ENCODE data around the gene JAG2.

Gene JAG2

GRCh38 chr14:105168496-105168978, at the start of gene JAG2:
Gene JAG2 (minus strand): TSS chr14:105168776. CDS start chr14:105168420, 356 bp downstream.
- peak; percentile 79 for DNase-seq

DNA sequence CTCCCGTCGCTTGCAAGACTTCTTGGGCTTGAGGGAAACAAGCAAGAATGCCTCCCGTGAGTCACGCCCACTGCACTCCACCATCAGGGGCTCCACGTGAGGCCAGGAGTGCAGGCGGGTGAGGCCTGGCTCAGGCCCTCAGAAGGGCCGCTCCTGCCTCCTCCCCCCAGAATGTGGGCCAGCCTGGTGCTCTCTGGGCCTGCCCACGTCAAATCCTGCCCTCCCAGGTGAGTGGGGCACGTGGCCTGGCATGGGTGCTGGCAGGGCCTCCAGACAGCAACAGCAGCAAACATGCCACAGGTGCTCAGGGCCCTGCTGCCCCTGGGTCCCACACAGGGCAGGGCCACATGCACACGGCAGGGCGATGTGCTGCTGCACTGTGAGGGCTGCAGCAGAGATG, 49.2 kb upstream of the JAG2 start:
- no peak for DNase-seq

GRCh38 chr14:105216490-105217247, 48.1 kb upstream of the JAG2 start:
- no peak for DNase-seq

DNA sequence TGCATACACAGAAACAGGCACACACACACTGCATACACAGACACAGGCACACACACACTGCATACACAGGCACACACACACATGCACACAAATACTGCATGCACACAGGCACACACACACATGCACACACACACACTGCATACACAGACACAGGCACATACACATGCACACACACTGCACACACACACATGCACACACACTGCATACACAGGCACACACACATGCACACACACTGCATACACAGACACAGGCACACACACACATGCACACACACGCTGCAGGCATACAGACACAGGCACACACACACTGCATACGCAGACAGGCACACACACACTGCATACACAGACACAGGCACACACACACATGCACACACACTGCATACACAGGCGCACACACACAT, 47.0 kb upstream of the JAG2 start:
- no peak for DNase-seq

DNA sequence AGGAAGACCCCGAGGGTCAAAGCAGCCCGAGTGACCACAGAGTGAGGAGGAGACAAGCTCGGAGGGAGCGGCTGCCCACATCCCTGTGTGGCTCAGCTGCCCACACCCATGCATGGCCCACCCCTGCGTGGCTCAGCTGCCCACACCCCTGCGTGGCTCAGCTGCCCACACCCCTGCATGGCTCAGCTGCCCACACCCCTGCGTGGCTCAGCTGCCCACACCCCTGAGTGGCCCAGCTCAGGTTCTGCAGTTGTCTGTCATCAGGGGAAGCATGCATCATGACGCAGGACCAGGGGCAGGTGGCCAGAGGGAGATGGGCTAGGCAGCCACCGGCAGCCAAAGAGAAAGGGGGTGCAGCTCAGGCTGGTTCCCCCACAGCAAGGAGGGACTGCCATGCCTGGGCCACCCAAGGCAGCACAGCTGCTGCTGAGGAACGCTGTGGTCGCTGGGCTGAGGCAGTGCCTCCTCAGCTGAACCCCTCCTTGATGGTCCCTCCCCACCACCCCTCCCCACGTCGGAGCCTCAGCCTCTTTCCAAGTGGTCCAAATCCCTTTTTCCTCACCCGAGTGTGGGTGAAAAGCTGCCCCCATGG, 45.8 kb upstream of the JAG2 start:
- no peak for DNase-seq

- DNase-seq, result no peak
These were observed 44.8 kb upstream of the JAG2 start for GRCh38 chr14:105213361-105213760.

DNA sequence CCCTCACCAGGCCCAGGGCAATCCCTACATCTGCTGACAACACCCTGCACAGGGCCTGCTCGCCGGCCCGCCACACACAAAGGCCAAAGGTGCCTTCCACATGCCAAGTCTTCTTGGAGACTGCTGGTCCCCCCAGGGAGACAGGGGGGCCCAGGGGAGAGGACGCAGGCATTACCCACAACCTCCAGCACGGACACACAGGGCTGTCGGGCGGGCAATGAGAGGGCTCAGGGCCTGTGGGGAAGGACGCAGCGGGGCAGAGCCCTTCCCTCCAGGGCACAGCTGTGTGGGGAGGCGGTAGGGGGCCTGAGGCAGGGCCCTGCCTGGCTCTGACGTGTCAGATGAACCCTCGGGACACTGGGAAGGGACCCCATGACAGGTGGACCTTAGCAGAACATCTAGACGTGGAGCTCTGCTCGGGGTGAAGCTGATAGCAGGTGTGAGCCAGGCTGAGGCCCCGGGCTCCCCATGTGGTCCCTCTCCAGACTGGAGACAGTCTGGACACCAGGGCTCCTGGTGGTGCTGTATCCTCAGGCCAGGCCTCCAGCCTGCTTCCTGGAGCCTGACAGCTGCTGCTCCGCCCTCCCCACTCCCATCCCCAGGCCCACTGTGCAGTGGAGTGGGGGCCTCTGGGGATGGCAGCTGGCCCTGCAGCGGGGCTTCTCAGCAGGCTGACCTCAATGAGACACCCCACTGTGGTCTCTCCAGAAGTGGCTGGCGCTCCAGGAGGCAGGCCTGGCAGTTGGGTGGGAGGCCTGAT, 44.1 kb upstream of the JAG2 start:
- no peak for DNase-seq

GRCh38 chr14:105211758-105212089, 43.1 kb upstream of the JAG2 start:
- DNase-seq, result no peak

DNA sequence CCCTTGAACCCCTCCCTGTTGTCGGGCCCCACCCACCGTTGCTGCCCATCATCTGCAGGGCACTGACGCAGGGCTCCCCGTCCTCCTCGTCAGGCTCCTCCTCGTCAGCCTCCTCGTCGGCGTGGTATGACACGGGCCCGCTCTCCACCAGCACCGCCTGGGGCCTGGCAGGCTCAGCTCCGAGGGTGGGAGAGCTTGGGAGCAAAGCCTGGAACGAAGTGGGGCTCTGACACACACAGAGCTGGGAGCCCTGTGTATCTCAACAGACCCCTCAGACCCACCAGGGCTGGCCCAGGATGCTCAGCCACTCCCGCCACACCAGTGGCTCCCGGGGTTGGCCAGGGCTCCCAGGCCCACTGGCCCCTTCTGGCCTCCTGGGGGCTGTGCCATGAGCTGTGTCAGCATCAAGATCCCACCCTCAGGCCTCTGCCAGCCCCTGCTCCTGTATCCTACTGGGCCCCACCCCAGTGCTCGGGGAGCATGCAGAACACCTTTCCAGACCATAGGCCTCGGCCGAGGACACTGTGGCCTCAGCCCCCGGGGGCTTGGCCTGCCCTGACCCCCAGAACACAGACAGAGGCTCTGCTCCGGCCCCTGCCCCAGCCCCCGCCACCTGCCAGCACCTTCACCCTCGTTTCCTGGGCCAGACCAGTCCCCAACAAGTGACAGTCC, 42.6 kb upstream of the JAG2 start:
- no peak for DNase-seq

- DNase-seq, result no peak
These were observed 41.9 kb upstream of the JAG2 start for GRCh38 chr14:105210266-105211025.

DNA sequence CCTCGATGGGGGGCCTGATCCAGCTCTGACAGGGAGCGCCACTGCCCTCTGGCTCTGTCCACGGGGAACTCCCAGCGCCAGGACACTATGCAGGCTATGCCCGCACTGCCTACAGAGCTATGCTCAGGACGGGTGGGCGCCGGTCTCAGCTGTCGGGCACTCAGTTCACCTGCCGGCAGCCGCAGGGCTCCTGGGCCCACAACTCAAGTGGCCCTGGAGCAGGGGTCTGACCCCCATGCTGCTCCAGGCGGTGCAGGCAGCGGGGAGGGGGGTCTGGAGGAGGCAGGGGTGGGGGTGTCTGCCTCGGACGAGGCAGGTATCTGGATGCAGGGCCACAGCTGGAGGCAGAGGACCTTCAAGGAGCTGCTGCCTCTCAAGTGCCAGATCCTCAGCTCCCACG, 41.1 kb upstream of the JAG2 start:
- no peak for DNase-seq

- DNase-seq, result no peak
These were observed 40.5 kb upstream of the JAG2 start for GRCh38 chr14:105209091-105209490.

DNA sequence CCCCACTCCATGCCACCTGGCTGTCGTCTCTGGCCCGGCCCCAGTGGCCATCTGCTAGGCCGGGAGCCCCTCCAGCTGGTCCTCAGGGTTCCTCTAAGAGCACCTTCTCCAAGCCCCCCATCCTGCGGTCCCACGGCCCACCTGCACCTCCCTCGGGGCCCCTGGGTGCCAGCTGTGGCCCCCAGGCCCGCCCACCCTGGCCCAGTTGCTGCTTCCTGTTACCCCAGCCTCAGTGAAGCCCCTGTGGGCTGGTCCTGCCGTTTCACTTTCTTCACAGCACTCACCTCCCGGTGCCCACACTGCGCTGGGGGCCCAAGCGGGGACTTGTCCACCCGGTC, 40.1 kb upstream of the JAG2 start:
- no peak for DNase-seq

- DNase-seq, result no peak
These were observed 39.6 kb upstream of the JAG2 start for GRCh38 chr14:105207996-105208737.

GRCh38 chr14:105207460-105207901, 38.9 kb upstream of the JAG2 start:
- DNase-seq, result no peak

DNA sequence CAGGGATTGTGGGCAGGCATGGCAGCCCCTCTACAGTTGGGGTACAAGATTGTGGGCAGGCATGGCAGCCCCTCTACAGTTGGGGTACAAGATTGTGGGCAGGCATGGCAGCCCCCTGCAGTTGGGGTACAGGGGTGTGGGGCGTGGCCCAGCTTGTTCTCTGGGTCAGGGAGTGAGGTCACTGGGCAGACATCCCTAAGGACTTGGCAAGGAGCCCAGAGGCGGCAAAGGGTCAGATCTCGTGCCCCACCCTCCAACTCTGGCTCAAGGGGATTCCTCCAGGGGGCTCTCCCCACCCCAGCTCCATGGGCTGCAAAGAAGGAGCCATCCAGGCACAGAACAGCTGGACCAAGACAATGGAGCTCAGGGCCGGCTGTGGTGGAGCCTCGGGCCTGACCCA, 38.3 kb upstream of the JAG2 start:
- DNase-seq, result no peak

GRCh38 chr14:105205673-105206208, 37.2 kb upstream of the JAG2 start:
- no peak for DNase-seq

DNA sequence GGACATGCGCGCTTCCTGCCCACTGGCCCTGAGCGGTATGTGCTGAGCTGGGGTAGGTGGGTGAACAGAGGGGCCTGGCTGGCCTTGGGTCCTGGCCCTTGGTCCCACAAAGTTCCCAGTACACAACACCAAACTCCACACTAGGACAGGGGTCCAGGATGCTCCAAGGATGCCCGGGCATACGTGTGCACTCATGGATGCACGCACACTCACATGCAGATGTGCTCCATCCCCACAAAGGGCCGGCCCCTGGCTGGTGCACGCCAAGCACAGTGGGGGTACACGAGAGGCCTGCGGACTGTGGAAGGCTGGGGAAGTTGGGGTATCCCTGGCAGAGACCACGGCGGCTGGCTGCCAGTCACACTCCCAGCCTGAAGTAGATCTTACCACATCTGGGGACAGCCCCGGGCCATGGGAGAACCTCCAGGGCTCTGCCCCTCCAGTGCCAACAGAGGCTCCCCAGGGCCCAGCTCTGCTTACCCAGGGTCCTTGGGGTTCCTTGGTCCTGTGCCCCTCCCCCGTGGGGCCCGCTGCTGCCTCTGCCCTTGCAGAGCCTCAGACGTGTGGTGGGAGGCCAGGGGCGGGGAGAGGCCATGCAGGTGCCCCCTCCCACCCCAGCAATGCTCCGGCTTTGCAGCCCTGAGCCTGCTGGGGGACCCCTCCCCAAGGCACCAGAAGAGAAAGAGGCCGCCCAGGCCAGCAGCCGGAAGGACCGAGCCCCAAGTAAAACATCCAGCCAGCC, 36.5 kb upstream of the JAG2 start:
- DNase-seq, result no peak

- DNase-seq, result no peak
These were observed 35.8 kb upstream of the JAG2 start for GRCh38 chr14:105204206-105204930.

DNA sequence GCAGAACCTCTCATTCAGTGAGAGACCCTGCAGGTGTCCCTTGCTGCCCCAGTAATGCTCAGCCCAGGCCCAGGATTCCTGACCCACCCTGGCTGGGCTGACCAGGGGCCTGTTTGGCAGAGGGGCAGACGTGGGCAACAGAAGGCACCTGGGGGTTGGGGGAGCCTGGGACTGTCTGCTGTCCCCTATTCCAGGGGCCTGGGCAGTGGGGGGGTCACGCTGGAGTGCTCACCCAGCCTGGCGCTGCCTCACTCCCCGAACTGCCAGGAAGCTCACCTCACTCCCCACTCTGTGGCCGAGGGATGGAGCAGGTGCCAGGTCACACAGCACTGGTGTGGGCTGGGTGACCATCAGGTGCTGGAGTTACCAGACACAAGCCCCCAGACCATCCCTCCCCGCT, 35.1 kb upstream of the JAG2 start:
- DNase-seq, result no peak

Measured in activated CD8-positive, alpha-beta memory T cell treated with anti-CD3 and anti-CD28 coated beads for 24 hours (primary cell).